Gastrocnemius medialis (tissue), 4 donors: ENCODE measurements around the gene STAM. TPM values are rescaled to one million over a fixed set of nuclear protein-coding genes. Genes with fewer than 3 reads are reported as not detected.

Experiments
- ATAC-seq, 2 donors: fragments of 150-250 bp; one replicate each; pipeline ENCODE4 v1.9.1; 2016
- DNase-seq, 2 donors: peaks; one replicate each; pipeline ENCODE4 v3.0.0-alpha.2; 2019
- H3K27ac ChIP-seq, 4 donors: fragments of 200-600 bp; sonication (generic); 1 replicate in 1 of 4; 2 replicates in 3 of 4; pipeline ENCODE4 v1.5.1; 2016 to 2018; ENCODE audit warnings: mild to moderate bottlenecking in 2 of 4, moderate library complexity in 1 of 4
- H3K27me3 ChIP-seq, 3 donors: fragments of 200-600 bp; sonication (generic) in 2 of 3; 1 replicate in 1 of 3; 2 replicates in 2 of 3; pipeline versions ENCODE4 v1.5.1 to v1.6.0; 2016 to 2019; ENCODE audit warnings: mild to moderate bottlenecking in 1 of 3, moderate library complexity in 1 of 3
- H3K36me3 ChIP-seq, 2 donors: fragments of 200-600 bp; sonication (generic) in 1 of 2; one replicate each; pipeline ENCODE4 v1.5.1; 2017 to 2018
- H3K4me1 ChIP-seq, 2 donors: fragments of 200-600 bp; sonication (generic) in 1 of 2; one replicate each; pipeline ENCODE4 v1.5.1; 2016 to 2017; ENCODE audit warnings: mild to moderate bottlenecking in 2 of 2
- H3K4me3 ChIP-seq, 4 donors: fragments of 200-600 bp; sonication (generic) in 3 of 4; 1 replicate in 1 of 4; 2 replicates in 3 of 4; pipeline ENCODE4 v1.5.1; 2016 to 2019; ENCODE audit warnings: mild to moderate bottlenecking in 2 of 4
- H3K9me3 ChIP-seq, 3 donors: fragments of 200-600 bp; sonication (generic) in 2 of 3; 1 replicate in 1 of 3; 2 replicates in 2 of 3; pipeline ENCODE4 v1.5.1; 2016 to 2019
- CTCF ChIP-seq, 5 experiments: fragments of 450-650 bp in 3 of 5; fragments of 200-600 bp in 2 of 5; sonication (generic) in 2 of 5; IDR thresholded peaks in 4 of 5; conservative IDR thresholded peaks in 1 of 5; 1 replicate in 4 of 5; 2 replicates in 1 of 5; pipeline ENCODE4 v1.5.1; 2016 to 2019; ENCODE audit warnings: antibody characterized with exemption in 5 of 5, mild to moderate bottlenecking in 3 of 5, moderate library complexity in 3 of 5
- POLR2A ChIP-seq, 2 donors: fragments of 450-650 bp; IDR thresholded peaks; one replicate each; pipeline ENCODE4 v1.6.1; 2017; ENCODE audit warnings: antibody characterized with exemption in 2 of 2, mild to moderate bottlenecking in 2 of 2, moderate library complexity in 2 of 2
- in situ Hi-C, 4 donors: fragments of 200-750 bp; cut with MboI; loops; one replicate each; pipeline versions ENCODE4 v1.15.0 to v1.8.0; 2017; ENCODE audit warnings: low sequenced_read_pairs in 4 of 4
- intact Hi-C: fragments of 100-400 bp; cut with DNase I; formaldehyde crosslinking; loops from one replicate; pipeline ENCODE4 v1.15.1; 2023; ENCODE audit warnings: low total_unique reads
- total RNA-seq, 4 donors: library from RNA; depleted of rRNA; stranded (reverse); fragments of >200 nt; gene quantifications; one replicate each; pipeline versions ENCODE4 v1.1.0 to v1.2.3, GENCODE V29; 2016

The STAM gene
- total RNA-seq, 4 donors from 2014 or later: 28.6 to 52.0 (median 35.2) TPM

GRCh38 chr10:17663450-17663849 lies 19.5 kb downstream of the STAM start:
- TF ChIP-seq CTCF (IDR thresholded peaks at IDR 0.05 in 4 of 5, conservative IDR thresholded peaks at IDR 0.05 in 1 of 5) (no peak), POLR2A (IDR thresholded peaks at IDR 0.05) (no peak)
- H3K36me3 ChIP-seq: peaks cover 0 to 8% of the 10 kb centered on the region in 2 donors
- in situ Hi-C loops: no loop called here
- peaks cover 27 to 47% of the 10 kb centered on the region in 2 donors for H3K4me1 ChIP-seq
- intact Hi-C loops: no loop called here
- DNase-seq: no peak
- H3K9me3 ChIP-seq: no peaks in the 10 kb centered on the region
- no peaks in the 10 kb centered on the region for H3K27me3 ChIP-seq
- peak overlapping the region in 3 of 4 donors; percentile 27 to 68 (median 61) for H3K27ac ChIP-seq
- ATAC-seq: no peak
- no peak overlapping the region for H3K4me3 ChIP-seq

GRCh38 chr10:17665747-17666146 lies 21.8 kb downstream of the STAM start:
- peaks cover 33 to 60% of the 10 kb centered on the region in 2 donors for H3K4me1 ChIP-seq
- intact Hi-C loops (no loop called here), in situ Hi-C loops (no loop called here)
- no peaks in the 10 kb centered on the region for H3K9me3 ChIP-seq
- peaks cover 0 to 8% of the 10 kb centered on the region in 2 donors for H3K36me3 ChIP-seq
- peak in 1 of 2 donors; percentile 29 for TF ChIP-seq POLR2A (IDR thresholded peaks at IDR 0.05)
- TF ChIP-seq CTCF (IDR thresholded peaks at IDR 0.05 in 4 of 5, conservative IDR thresholded peaks at IDR 0.05 in 1 of 5): no peak
- DNase-seq (peak in 1 of 2 donors; percentile 25), ATAC-seq (peak; percentile 89 to 90)
- H3K27me3 ChIP-seq: no peaks in the 10 kb centered on the region
- H3K27ac ChIP-seq: peak overlapping the region; percentile 66 to 72 (median 68)
- no peak overlapping the region for H3K4me3 ChIP-seq

GRCh38 chr10:17668435-17669184 lies 24.7 kb downstream of the STAM start:
- Histone ChIP-seq H3K27ac (peak overlapping the region; percentile 27 to 84 (median 52)), H3K4me1 (peaks cover 50 to 81% of the 10 kb centered on the region in 2 donors), H3K9me3 (no peaks in the 10 kb centered on the region), H3K36me3 (no peaks in the 10 kb centered on the region), H3K27me3 (no peaks in the 10 kb centered on the region), H3K4me3 (no peak overlapping the region)
- TF ChIP-seq POLR2A (IDR thresholded peaks at IDR 0.05) (no peak), CTCF (IDR thresholded peaks at IDR 0.05 in 4 of 5, conservative IDR thresholded peaks at IDR 0.05 in 1 of 5) (no peak)
- intact Hi-C loops: no loop called here
- in situ Hi-C loops: no loop called here
- DNase-seq (no peak), ATAC-seq (no peak)

GRCh38 chr10:17669185-17669872 lies 25.4 kb downstream of the STAM start:
- no peak for DNase-seq
- in situ Hi-C loops (no loop called here), intact Hi-C loops (no loop called here)
- TF ChIP-seq CTCF (IDR thresholded peaks at IDR 0.05 in 4 of 5, conservative IDR thresholded peaks at IDR 0.05 in 1 of 5) (no peak), POLR2A (IDR thresholded peaks at IDR 0.05) (no peak)
- peaks cover 57 to 81% of the 10 kb centered on the region in 2 donors for H3K4me1 ChIP-seq
- no peaks in the 10 kb centered on the region for H3K27me3 ChIP-seq
- ATAC-seq: no peak
- no peak overlapping the region for H3K4me3 ChIP-seq
- no peaks in the 10 kb centered on the region for H3K9me3 ChIP-seq
- no peaks in the 10 kb centered on the region for H3K36me3 ChIP-seq
- H3K27ac ChIP-seq: peak overlapping the region in 3 of 4 donors; percentile 37 to 84 (median 66)
